ENCODE data around the gene LHPP.

- TF ChIP-seq POLR2AphosphoS5 (IDR thresholded peaks at IDR 0.05; ENCODE audit: low read depth, low read length) (no peak), TAF1 (IDR thresholded peaks at IDR 0.05; ENCODE audit: borderline replicate concordance, low read depth, low read length) (no peak), POLR2A (IDR thresholded peaks at IDR 0.05; ENCODE audit: low read depth, low read length) (no peak)
Observed at GRCh38 chr10:124414076-124414475, 47.5 kb upstream of the LHPP start.

Data from GM12892 (cell line).